Mucosa of gallbladder (tissue), 1 donor: ENCODE measurements around the gene MYO9A. TPM values are rescaled to one million over a fixed set of nuclear protein-coding genes. Genes with fewer than 3 reads are reported as not detected.
"Not testable (repeated sequence)": the region's sequence is repeated elsewhere in the genome, so short reads cannot be mapped to it uniquely, and the experiment has no call there.

Experiments
- DNase-seq: peaks from one replicate; pipeline ENCODE4 v3.0.0-alpha.2; 2020; ENCODE audit warnings: low spot score
- total RNA-seq: library from RNA; stranded (reverse); gene quantifications from one replicate; pipeline ENCODE4 v1.2.1, GENCODE V29; 2021
- donor health status: DM: no; HTN: no; CAD: no.

The MYO9A gene
- total RNA-seq, 1 donor from 2014 or later = 33.4 TPM

DNA sequence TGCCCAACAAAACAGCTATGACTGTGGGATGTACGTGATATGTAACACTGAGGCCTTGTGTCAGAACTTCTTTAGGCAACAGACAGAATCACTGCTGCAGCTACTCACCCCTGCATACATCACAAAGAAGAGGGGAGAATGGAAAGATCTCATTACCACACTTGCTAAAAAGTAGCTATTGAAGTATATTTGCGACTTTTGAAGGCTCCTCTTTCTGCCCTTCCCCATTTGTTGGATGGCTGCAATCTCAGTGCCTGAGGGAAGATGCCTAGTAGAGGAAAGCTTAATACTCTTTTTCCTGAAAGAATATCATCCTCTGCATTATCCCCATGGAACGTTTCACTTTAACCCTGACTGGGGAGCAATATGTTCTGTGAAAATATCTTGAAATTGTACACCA, 22.1 kb upstream of the MYO9A start:
- DNase-seq = no peak

GRCh38 chr15:72139667-72140066, 21.7 kb upstream of the MYO9A start:
- no peak for DNase-seq

DNA sequence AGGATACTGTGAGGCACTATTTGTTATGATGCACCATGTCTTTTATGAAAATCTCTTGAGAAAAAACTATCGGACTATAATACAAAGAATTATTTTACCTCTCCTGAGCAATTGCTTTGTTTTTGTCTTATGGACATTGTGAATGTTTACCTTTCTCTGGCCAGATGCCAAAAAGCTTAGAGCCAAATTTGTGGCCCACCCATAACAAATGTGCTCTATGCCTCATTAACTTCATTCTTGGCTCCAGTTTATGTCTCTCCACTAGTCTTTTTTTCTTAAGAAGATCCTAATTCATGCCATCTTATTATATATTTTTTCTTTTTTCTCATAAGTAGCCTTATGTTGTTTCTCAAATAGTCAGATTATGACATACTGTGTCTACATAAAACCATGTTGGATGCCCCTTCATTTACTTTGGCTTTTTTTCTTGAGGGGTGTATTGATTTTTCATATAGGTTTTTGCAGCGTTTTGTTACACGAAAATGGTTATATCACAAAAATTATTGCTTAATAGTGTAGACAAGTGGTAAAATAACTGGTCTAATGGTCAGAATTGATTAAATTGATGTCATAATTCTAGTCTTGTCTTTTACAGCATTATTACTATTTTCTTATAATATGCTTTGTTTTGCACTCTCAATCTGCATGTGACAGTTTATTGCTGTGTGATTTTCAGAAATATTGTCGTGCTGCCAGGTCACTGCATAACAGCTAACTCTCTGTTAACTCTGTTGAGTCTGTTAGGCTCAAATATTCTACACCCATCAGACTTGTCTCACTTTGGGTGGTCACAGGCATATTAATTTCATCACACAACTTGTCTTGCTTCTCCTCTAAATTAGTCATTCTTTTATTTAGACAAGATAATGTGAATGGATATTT, 18.5 kb upstream of the MYO9A start:
- no peak for DNase-seq

DNA sequence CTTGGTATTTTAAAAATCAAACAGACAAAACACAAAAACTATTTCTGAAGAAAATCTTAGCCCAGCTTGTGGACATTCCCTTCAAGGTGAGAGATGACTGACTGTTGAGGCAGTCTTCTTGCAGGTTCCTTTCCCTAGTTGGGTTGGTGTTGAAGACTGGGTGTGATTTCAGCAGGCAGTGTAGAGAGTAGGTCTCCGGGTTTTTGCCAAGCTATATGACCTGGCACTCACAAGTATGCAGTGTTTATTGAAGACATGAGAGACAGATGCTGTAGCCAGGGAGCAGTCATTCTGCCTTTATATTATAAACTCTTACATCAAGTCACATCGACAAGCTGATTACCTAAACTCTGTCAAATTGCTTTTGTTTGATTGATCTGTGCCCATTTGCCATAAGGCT, 17.8 kb upstream of the MYO9A start:
- DNase-seq = no peak

DNA sequence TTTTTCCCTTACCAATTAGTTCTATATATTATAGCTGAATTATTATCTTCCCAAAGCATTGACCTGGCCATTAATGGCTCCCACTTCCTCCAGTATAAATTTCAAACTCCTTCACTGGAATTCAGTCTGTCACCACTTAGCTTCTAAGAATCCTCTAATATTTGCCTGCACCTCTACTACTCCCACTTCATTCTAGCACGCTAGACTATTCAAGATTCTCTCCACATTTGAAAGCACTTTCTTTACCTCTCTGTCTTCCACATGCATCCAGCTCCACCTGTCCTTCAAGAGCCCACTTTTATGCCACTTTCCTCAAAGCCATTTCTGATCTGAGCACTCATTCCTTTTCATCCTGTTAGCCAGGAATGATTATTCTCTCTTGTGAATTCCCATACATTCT, 15.3 kb upstream of the MYO9A start:
- DNase-seq = no peak

- no peak for DNase-seq
Measured at GRCh38 chr15:72131922-72132321, 14.0 kb upstream of the MYO9A start.

GRCh38 chr15:72130272-72130671, 12.3 kb upstream of the MYO9A start:
- no peak for DNase-seq

DNA sequence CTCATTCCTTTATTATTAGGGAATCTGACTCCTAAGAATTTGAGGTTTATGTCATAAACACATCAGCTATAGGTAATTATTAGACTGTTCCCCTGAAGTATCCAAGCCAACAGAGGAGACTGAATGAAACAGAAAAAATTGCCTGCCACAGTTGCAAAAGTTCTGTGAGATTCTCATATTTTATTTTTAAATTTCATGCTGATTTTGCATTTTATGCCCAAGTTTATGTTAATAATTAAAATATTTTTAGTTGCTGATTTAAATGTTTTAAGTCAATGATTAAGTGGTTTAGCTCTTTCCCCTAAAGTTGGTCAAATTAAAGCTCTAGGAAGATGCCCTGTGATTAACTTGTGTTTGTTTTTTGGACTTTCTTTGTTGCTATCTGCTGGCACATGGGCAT, 10.4 kb upstream of the MYO9A start:
- DNase-seq = no peak

DNA sequence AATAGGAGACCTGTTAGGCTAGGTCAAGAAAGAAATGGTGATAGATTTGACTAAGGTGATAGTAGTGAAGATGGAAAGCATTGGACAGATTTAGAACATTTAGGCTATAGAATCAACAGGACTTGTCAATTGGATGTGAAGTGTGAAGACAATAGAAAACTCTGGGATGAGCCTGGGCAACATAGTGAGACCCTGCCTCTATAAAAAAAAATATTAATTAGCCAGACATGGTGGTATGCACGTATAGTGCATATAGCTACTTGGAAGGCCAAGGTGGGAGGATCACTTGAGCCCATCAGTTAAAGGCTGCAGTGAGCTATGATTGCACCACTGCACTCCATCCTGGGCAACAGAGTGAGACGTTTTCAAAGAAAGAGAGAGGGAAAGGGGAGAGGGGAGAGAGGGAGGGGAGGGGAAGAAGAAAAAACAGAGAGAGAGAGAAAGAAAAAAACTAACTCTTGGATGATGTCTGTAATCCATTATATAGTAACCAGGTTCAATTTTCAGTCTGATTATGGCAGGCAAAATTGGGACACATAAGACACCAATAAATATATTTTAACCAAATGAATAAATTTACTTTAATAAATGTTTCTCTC, 9.9 kb upstream of the MYO9A start:
- no peak for DNase-seq

DNA sequence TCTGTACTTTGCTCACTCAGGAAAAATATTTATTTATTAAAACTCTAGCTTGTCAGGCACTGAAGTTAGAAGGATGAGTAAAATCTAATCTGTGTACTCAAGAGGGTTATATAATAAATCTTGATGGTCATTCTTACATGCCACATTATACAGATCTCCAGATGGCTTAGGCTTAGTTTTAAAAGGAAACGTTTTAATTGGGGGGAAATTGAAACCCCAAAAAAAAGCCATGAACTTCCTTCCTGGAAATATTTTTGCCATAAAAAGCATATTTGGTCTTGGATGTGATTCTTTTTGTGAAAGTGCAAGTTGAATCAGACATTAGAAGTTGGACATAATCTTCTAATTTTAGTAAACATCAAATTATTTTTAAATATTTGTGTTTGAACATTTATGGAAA, 6.3 kb upstream of the MYO9A start:
- no peak for DNase-seq

DNA sequence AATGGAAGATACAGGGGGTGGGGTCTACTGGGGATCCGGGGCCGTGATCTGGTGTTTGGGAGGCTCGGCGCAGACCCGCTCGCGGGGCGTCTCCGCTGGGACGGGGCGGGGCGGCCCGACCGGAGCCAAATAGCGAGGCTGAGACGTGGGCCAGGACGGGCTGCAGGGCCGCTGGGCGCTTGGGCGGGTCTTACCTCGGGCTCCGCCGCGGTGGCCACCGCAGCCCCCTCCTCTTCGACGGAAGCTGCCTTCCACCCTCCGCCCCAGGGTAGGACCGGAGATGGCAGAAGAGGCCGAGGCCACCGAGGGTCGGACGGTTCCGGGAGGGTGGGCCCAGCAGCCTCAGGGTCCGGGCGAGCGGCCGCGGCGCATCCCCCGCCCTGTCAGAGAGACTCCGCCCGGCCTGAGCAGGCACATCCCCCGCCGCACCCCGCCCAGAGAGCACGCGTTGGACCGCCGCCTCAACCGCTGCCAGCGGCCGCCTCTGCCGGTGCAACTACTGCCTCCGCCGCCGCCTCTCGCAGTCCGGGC, 399 bp downstream of the MYO9A start:
- DNase-seq = peak; percentile 69

DNA sequence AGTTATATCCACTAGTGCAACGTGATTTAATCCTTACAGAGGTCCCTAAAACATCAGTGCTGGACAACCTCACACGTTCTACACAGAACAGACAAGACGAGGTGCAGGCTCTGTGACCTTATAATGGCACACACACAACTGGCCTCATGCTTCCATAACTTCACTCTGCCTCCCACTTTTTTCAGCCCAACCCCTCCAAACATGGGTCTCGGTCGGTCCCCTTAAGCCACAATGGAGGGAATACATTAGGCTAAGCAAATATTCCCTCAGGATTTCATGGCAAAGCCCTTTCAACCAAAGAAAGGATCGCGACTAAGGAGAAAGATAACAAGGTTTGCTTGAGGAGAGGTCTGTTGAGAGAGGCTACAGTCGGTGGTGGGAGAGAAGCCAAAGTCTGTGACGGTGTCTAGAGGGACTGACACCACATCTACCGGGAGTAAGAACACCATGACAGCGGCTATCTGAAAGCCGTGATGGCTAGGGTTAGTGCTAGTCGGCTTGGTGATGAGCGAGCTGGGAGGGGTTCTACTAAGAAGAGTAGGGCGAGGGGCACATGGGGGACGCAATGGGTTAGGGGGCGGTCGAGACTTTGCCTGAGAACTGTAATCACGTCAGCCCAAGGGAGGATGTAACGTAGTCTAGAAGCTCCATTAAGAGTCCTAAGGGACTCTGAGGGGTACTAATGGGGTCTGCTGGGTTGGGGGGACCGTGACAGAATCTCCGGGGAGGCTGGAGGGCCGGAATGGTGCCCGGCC, 1.0 kb downstream of the MYO9A start:
- peak; percentile 11 for DNase-seq

DNA sequence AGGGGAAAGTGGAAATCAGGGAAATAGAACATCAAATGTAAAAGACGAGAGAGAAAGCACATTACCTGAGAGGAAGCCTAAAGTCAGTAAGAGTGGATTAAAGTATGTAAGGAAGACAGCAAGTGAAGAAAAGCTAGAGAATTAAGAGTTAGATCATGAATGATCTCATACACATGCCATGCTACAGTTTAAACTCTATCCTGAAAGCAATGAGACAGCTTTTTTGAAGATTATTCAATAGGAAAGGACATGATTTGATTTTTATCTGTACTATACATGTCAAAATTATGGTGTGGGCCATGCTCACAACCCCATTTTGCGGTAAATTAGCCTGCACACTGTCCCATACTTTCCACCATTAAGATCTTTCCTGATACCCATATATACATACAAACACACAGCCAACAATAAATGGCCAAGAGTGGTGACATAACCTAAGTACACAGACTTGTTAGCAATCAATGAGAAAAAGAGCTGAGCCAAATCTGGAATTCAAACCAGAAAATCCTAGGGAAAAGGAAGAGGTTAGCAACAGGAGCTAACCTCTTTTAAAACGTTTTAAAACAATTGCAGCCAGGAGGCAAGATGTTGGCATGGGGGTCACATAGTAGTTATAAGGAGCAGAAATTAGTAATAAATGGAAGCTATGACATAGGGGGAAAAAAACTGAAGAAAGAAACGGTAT, 4.5 kb downstream of the MYO9A start:
- no peak for DNase-seq

GRCh38 chr15:72112805-72113204, 5.1 kb downstream of the MYO9A start:
- DNase-seq = no peak

DNA sequence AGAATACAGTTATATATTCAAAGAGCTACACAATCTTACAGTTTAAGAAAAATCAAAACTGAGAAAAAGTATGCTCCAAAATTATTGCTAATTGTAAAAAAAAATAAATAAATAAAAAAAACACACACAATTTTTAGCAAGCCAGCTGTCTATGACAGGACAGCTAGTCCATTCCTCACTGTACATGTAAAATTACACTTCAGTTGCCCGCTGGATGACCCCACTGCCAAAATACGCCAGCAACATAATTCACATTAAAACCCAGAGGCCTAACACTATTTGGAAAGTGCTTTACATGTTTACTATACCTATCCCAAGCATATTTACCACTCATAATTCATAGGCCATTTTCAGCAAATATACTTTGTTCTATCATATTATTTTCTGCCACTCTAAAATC, 5.8 kb downstream of the MYO9A start:
- DNase-seq = no peak

GRCh38 chr15:72110355-72110754, 7.6 kb downstream of the MYO9A start:
- no peak for DNase-seq

- DNase-seq = no peak
Measured at GRCh38 chr15:72106068-72106467, 11.9 kb downstream of the MYO9A start.

- DNase-seq = no peak
Measured at GRCh38 chr15:72105111-72105510, 12.8 kb downstream of the MYO9A start.

DNA sequence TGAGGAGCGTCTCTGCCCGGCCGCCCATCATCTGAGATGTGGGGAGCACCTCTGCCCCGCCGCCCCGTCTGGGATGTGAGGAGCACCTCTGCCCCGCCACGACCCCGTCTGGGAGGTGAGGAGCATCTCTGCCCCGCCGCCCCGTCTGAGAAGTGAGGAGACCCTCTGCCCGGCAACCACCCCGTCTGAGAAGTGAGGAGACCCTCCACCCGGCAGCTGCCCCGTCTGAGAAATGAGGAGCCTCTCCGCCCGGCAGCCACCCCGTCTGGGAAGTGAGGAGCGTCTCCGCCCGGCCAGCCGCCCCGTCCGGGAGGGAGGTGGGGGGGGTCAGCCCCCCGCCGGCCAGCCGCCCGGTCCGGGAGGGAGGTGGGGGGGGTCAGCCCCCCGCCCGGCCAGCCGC, 17.4 kb downstream of the MYO9A start:
- not testable (repeated sequence) for DNase-seq

DNA sequence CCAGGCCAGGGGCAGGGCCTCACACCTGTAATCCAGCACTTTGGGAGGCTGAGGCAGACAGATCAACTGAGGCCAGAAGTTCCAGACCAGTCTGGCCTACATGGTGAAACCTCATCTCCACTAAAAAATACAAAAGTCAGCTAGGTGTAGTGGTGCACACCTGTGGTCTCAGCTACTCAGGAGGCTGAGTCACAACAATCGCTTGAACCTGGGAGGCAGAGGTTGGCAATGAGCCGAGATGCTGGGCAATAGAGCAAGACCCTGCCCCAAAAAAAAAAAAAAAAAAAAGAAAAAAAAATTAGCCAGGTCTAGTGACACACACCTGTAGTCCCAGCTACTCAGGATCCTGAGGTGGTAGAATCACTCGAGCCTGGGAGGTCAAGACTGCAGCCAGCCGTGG, 18.8 kb downstream of the MYO9A start:
- no peak for DNase-seq

DNA sequence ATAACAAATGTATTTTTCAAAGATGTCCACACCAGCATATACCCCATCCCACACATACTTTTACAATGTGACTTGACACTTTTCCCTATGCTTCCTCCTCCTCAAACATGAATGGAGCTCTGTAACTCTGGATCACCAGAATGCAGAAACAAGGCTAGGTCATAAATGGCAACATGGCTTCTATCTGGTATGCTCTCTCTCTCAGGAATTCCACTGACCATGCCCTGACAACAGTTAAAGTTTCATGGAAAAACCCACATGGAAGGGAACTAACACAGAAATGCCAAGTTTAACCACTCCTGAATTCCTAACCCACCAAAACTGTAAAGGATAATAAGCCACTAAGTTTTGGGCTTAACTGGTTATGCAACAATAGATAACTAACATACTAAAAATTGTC, 19.9 kb downstream of the MYO9A start:
- DNase-seq = no peak

DNA sequence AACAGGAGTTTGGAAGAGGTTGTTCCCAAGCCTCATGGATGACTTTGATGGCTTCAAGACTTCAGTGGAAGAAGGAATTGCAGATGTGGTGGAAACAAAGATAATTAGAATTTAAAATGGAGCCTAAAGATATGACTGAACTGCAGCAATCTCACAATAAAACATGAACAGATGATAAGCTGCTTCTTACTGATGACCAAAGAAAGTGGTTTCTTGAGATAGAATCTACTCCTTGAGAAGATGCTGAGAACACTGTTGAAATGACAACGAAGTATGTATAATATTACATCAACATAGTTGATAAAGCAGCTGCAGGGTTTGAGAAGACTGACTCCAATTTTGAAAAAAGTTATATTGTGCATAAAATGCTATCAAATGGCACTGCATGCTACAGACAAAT, 21.2 kb downstream of the MYO9A start:
- no peak for DNase-seq
